ENCODE measurements around the gene VPS52. TPM values are rescaled to one million over a fixed set of nuclear protein-coding genes. Genes with fewer than 3 reads are reported as not detected.
A peak's percentile ranks its signal among the peaks of the same experiment; 100 is the strongest.

The VPS52 gene
- total RNA-seq, 1 donor from 2014 or later = 67.4 TPM

GRCh38 chr6:33217246-33217645, 54.4 kb downstream of the VPS52 start:
- Mint-ChIP-seq H3K4me1 (ENCODE audit: unreplicated experiment) (peaks cover 15% of the 10 kb centered on the region), H3K4me3 (ENCODE audit: unreplicated experiment) (no peak overlapping the region), H3K27ac (ENCODE audit: unreplicated experiment) (no peak overlapping the region), H3K27me3 (ENCODE audit: unreplicated experiment) (peaks cover 31% of the 10 kb centered on the region), H3K36me3 (ENCODE audit: unreplicated experiment) (no peaks in the 10 kb centered on the region), H3K9me3 (ENCODE audit: unreplicated experiment) (no peaks in the 10 kb centered on the region)
- TF ChIP-seq CTCF (IDR thresholded peaks at IDR 0.05) = no peak
- no peak for DNase-seq (ENCODE audit: extremely low spot score, unreplicated experiment)

- no peak for DNase-seq (ENCODE audit: extremely low spot score, unreplicated experiment)
- Mint-ChIP-seq H3K36me3 (ENCODE audit: unreplicated experiment) (peaks cover 3% of the 10 kb centered on the region), H3K27ac (ENCODE audit: unreplicated experiment) (no peak overlapping the region), H3K4me3 (ENCODE audit: unreplicated experiment) (no peak overlapping the region), H3K27me3 (ENCODE audit: unreplicated experiment) (peaks cover 22% of the 10 kb centered on the region), H3K9me3 (ENCODE audit: unreplicated experiment) (no peaks in the 10 kb centered on the region), H3K4me1 (ENCODE audit: unreplicated experiment) (peaks cover 18% of the 10 kb centered on the region)
- TF ChIP-seq CTCF (IDR thresholded peaks at IDR 0.05) = no peak
Measured at GRCh38 chr6:33216117-33216649, 55.5 kb downstream of the VPS52 start.

DNA sequence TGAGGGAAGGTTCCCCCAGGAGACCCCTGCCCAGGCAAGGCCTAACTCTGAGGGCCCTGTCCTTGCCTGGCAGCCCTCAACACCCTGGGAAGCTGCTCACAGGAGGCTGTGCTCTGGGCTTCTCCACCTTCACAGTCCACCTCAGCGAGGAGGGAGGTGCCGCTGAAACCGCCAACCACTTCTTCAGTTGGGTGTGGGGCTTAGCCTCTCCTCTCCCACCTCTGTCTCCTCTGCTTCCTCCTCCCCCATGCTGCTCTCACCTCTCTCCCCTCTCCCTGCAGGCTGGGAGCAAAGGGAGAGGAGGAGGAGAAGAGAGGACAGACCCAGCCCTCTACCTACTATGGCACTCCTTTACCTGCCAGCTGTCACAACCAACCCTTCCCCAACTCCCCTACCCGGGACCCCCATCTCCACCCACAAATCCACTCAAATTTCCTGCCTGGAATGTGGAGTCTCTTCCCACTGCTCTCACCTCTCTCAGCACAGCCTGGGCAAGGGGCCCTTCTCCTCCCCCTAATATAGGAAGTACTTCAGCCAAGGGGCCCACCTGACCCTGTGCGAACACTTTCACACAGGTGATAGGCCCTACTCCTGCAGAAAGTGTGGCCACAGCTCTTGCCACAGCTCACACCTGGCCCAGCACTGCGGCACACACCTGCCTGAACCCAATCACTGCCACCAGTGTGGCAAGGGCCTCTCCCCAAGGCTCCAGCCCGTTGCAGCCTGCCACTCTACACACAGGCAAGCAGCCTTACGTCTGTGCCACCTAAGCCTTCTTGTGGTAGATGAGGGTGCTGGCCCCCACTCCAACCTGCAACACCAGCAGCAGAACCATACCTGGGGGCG, 56.2 kb downstream of the VPS52 start:
- H3K27ac Mint-ChIP-seq (ENCODE audit: unreplicated experiment) = no peak overlapping the region
- DNase-seq (ENCODE audit: extremely low spot score, unreplicated experiment) = no peak
- H3K36me3 Mint-ChIP-seq (ENCODE audit: unreplicated experiment) = peaks cover 5% of the 10 kb centered on the region
- no peaks in the 10 kb centered on the region for H3K9me3 Mint-ChIP-seq (ENCODE audit: unreplicated experiment)
- H3K27me3 Mint-ChIP-seq (ENCODE audit: unreplicated experiment) = peaks cover 19% of the 10 kb centered on the region
- no peak overlapping the region for H3K4me3 Mint-ChIP-seq (ENCODE audit: unreplicated experiment)
- H3K4me1 Mint-ChIP-seq (ENCODE audit: unreplicated experiment) = peaks cover 18% of the 10 kb centered on the region
- TF ChIP-seq CTCF (IDR thresholded peaks at IDR 0.05) = no peak

DNA sequence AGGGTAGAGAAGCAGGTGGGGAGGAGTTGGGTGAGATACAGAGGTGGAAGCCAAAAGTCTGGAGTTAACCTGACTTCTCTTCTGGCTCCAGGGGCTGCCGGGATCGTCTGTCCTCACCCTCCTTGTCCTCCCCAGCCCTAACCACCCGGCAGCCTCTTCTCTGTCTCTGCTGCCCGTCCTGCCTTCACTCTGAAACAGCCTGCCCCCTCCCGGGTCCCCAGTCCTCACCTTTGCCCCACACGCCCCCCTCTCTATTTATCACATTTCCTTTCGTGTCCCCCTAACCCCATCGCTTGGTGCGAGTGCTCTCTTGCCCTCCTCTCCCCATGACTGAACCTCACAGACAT, 57.7 kb downstream of the VPS52 start:
- Mint-ChIP-seq H3K4me1 (ENCODE audit: unreplicated experiment) (peaks cover 25% of the 10 kb centered on the region), H3K9me3 (ENCODE audit: unreplicated experiment) (no peaks in the 10 kb centered on the region), H3K27me3 (ENCODE audit: unreplicated experiment) (peaks cover 14% of the 10 kb centered on the region), H3K4me3 (ENCODE audit: unreplicated experiment) (peak overlapping the region; percentile 88), H3K27ac (ENCODE audit: unreplicated experiment) (peak overlapping the region; percentile 68), H3K36me3 (ENCODE audit: unreplicated experiment) (peaks cover 14% of the 10 kb centered on the region)
- no peak for TF ChIP-seq CTCF (IDR thresholded peaks at IDR 0.05)
- DNase-seq (ENCODE audit: extremely low spot score, unreplicated experiment) = no peak

DNA sequence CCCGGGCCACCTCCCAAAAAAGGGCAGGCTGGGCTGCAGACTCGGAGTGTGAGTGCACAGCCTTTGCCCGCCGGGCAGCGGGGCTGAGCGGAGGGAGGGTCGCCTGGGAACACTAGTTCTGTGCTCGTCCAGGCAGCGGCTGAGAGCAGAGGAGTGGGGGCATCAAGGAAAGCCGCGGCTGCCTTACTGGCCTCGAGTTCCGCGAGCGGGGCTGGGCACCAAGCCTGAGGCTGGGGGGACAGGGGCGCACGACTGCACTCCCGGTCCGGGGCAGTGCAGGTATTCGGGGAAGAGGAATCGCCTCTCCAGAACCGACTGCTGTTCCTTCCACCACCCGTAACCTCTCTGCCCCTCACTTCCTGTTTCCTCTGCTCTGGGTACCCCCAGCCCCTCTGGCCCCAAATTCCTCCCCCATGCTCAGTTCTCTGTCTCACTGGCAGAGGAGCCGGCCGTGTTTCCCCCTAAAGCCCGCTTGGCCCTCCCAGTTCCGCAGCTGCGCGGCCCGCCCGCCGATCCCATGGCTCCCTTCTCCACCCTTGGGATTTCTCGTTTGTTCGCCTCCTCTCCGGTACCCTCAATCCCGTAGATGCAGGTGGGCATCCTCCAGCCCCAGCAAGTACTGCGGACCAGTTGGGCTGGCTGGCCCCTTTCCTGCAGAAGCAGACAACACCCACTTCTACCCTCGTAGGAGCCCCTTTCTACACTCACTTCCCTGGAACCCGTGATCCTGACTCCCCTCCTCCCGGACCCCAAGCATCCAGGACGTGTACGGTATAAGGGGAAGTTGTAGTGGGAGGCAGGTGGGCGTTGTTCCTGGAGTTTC, 58.3 kb downstream of the VPS52 start:
- Mint-ChIP-seq H3K4me3 (ENCODE audit: unreplicated experiment) (peak overlapping the region; percentile 88), H3K36me3 (ENCODE audit: unreplicated experiment) (peaks cover 14% of the 10 kb centered on the region), H3K27ac (ENCODE audit: unreplicated experiment) (peak overlapping the region; percentile 68), H3K4me1 (ENCODE audit: unreplicated experiment) (peaks cover 28% of the 10 kb centered on the region), H3K9me3 (ENCODE audit: unreplicated experiment) (no peaks in the 10 kb centered on the region), H3K27me3 (ENCODE audit: unreplicated experiment) (peaks cover 11% of the 10 kb centered on the region)
- no peak for DNase-seq (ENCODE audit: extremely low spot score, unreplicated experiment)
- TF ChIP-seq CTCF (IDR thresholded peaks at IDR 0.05) = no peak

Data from osteocyte (in vitro differentiated cells).